ENCODE results near the gene ATP2A1. TPM values are rescaled to one million over a fixed set of nuclear protein-coding genes. Genes with fewer than 3 reads are reported as not detected.

Gene ATP2A1
- total and polyA plus RNA-seq, 2 donors (not counting 3 experiments of a cell fraction or from before 2014, with no cell fraction given), result 1.2 to 2.5 TPM

GRCh38 chr16:28933171-28933570, 54.9 kb downstream of the ATP2A1 start:
- POLR2A ChIA-PET, result no interaction called here
- H3K79me2 ChIP-seq (ENCODE audit: control insufficient read depth, insufficient read depth, low read length), result no peaks in the 10 kb centered on the region
- no peak for TF ChIP-seq FOS (IDR thresholded peaks at IDR 0.05; ENCODE audit: borderline replicate concordance, insufficient read depth, low read length)
- no peak for TF ChIP-seq CTCF (IDR thresholded peaks at IDR 0.05; ENCODE audit: extremely low read depth in 1 of 2, insufficient read depth in 1 of 2, low read depth in 1 of 2, low read length in 2 of 2)
- no peak for TF ChIP-seq POLR2A (IDR thresholded peaks at IDR 0.05; ENCODE audit: low read depth, low read length)
- no peak for TF ChIP-seq POLR2AphosphoS5 (IDR thresholded peaks at IDR 0.05; ENCODE audit: insufficient read depth, low read depth, low read length)
- TF ChIP-seq JUN (IDR thresholded peaks at IDR 0.05; ENCODE audit: borderline replicate concordance, insufficient read depth, insufficient read length, low read depth), result no peak
- no peak for TF ChIP-seq MYC (IDR thresholded peaks at IDR 0.05; ENCODE audit: low read depth, low read length)
- no peak for TF ChIP-seq EZH2 (IDR thresholded peaks at IDR 0.05; ENCODE audit: borderline replicate concordance, low read depth, low read length, severe bottlenecking)
- no peak for TF ChIP-seq MAX (IDR thresholded peaks at IDR 0.05; ENCODE audit: insufficient read depth, insufficient read length)
- intact Hi-C loops (cut with micrococcal nuclease) (no loop called here), dilution Hi-C loops (cut with MboI; ENCODE audit: extremely low pct_ligation_motif_present, low sequenced_read_pairs) (no loop called here)
- no peak overlapping the region for H3K4me2 ChIP-seq (ENCODE audit: insufficient read depth, low read length)
- BruUV-seq (replicated peaks), result no TSS peak
- H3K9ac ChIP-seq (replicated peaks; ENCODE audit: extremely low read depth, insufficient read depth, low read length), result no peak overlapping the region
- CTCF ChIA-PET, result interaction anchor here (1.1 to 1.5 kb wide), 3 partner anchors 9 to 12 kb away, joined by 4 to 6 read pairs (median 5); no protein-coding TSS in a partner anchor
- no peaks in the 10 kb centered on the region for H3K36me3 ChIP-seq (ENCODE audit: control insufficient read depth in 2 of 2, extremely low read depth in 1 of 2, insufficient read depth in 2 of 2, low read length in 2 of 2)
- no peak for FAIRE-seq
- H3K9me3 ChIP-seq (replicated peaks; ENCODE audit: control insufficient read depth, insufficient read depth, low read length), result no peaks in the 10 kb centered on the region
- no peaks in the 10 kb centered on the region for H3K4me1 ChIP-seq (ENCODE audit: control insufficient read depth, extremely low read depth, insufficient read depth, low read length)
- no peak overlapping the region for H3K27ac ChIP-seq (ENCODE audit: insufficient read depth, low read depth, low read length)
- no peaks in the 10 kb centered on the region for H4K20me1 ChIP-seq (replicated peaks; ENCODE audit: control insufficient read depth, extremely low read depth, insufficient read depth, low read length)
- no peak overlapping the region for H2AFZ ChIP-seq (ENCODE audit: low read depth, low read length)
- H3K27me3 ChIP-seq (ENCODE audit: control insufficient read depth in 2 of 2, insufficient read depth in 2 of 2, low read length in 2 of 2), result no peaks in the 10 kb centered on the region
- no peak for DNase-seq (ENCODE audit: low read depth, low spot score)
- H3K9me1 ChIP-seq (replicated peaks; ENCODE audit: control insufficient read depth, extremely low read depth, insufficient read depth, low read length), result no peaks in the 10 kb centered on the region
- H3K4me3 ChIP-seq (replicated peaks in 1 of 3; ENCODE audit: insufficient read depth in 1 of 3, low read depth in 1 of 3, low read length in 3 of 3), result no peak overlapping the region
